GM21381 (cell line): ENCODE measurements around the gene FRAT1.
"Not testable (repeated sequence)": the region's sequence is repeated elsewhere in the genome, so short reads cannot be mapped to it uniquely, and the experiment has no call there.

Experiments used
- ATAC-seq: cut with Tn5 transposase; IDR thresholded peaks from one replicate; pipeline ENCODE4 v1.9.1; 2021; ENCODE audit warnings: mild to moderate bottlenecking, moderate library complexity; ENCODE audit not compliant: unreplicated experiment

FRAT1 gene

DNA sequence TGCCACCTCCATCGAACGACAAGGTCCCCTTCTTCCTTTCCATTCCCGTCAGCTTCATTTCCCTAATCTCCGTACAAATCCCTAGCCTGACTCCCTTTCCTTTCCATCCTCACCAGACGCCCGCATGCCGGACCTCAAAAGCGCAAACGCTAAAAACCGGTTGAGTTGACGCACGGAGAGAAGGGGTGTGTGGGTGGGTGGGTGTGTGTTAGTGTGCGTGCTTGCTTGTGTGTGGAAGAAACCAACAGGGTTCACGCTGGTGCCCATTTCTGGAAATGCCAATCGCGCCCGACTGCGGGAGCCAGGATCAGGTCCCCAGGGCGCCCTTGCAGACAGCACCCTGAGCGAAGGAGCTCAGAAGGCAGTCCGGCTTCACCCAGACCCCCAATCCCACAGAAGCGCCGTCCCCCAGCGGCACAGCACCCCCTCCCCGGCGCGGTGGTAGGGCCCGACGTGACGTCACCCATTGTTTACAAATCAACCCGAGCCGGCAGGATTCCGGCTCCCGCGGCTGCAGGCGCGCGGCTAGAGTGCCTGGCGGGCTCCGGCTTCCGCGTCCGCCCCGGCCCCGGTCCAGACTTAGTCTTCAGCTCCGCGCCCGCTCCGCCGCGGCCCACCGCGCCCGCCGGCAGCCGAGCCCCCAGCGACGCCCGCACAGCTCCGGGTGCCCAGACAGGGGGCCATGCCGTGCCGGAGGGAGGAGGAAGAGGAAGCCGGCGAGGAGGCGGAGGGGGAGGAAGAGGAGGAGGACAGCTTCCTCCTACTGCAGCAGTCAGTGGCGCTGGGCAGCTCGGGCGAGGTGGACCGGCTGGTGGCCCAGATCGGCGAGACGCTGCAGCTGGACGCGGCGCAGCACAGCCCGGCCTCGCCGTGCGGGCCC is at the start of gene FRAT1:
FRAT1 (plus strand) TSS at position 500 of the 880 bp plus-strand sequence; CDS start at position 683, 183 bp downstream.
- ATAC-seq: peak; percentile 72

GRCh38 chr10:97270523-97271154 is 48.4 kb upstream of the FRAT1 start:
- no peak for ATAC-seq

DNA sequence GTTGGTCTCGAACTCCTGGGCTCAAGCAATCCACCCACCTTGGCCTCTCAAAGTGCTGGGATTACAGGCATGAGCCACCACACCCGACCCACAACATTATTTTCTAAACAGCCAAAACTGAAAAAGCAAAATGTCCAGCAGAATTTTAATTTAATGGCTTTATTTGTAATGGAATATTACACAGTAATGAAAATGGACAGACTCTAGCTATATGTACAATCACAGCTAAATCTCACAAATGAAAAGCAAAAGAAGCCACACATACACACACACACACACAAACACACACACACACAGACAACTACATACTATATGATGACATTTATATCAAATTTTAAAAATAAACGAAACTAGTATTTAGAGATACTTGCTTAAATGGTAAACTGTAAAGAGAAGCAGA is 45.4 kb upstream of the FRAT1 start:
- ATAC-seq: no peak

- no peak for ATAC-seq
Observed at GRCh38 chr10:97274828-97275227, 44.2 kb upstream of the FRAT1 start.

GRCh38 chr10:97277551-97277950 is 41.5 kb upstream of the FRAT1 start:
- no peak for ATAC-seq

GRCh38 chr10:97278491-97278989 is 40.5 kb upstream of the FRAT1 start:
- no peak for ATAC-seq

GRCh38 chr10:97279121-97279815 is 39.8 kb upstream of the FRAT1 start:
- no peak for ATAC-seq

DNA sequence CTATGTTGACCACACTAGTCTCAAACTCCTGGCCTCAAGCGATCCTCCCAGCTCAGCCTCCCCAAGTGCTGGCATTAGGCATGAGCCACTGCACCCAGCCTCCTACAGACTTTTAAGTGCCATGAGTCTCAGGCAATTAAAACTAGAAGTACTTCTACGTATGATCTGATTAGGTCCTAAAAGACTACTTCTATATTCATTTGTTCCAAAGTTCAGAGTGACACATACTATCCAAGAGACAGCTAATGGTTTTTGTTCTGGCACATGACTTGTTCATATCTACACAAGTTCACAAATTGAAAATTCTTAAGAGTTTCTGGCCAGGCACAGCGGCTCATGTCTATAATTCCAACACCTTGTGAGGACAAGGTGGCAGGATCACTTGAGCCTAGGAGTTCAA is 38.3 kb upstream of the FRAT1 start:
- no peak for ATAC-seq

- ATAC-seq: not testable (repeated sequence)
Observed at GRCh38 chr10:97290076-97290475, 29.0 kb upstream of the FRAT1 start.

GRCh38 chr10:97290576-97291356 is 28.3 kb upstream of the FRAT1 start:
- ATAC-seq: not testable (repeated sequence)

- no peak for ATAC-seq
Observed at GRCh38 chr10:97291357-97292096, 27.5 kb upstream of the FRAT1 start.

- peak; percentile 95 for ATAC-seq
Observed at GRCh38 chr10:97292097-97292861, 26.8 kb upstream of the FRAT1 start, which contains the start of gene ARHGAP19. ARHGAP19 (minus strand) TSS chr10:97292637; CDS start chr10:97292627, 10 bp downstream.

DNA sequence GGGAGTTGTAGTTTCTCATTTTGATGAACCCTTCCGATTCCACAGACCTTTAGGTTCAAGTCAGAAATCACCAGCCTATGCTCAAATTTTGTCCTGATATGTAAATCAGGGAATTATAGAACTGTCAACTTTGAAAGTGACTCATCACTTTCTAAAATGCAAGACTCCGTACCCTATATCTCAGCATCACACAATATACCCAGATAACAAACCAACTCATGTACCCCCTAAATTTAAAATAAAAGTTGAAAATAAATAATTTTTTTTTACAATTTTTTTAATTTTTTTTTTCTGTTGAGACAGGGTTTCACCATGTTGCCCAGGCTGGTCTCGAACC is 26.2 kb upstream of the FRAT1 start:
- no peak for ATAC-seq

GRCh38 chr10:97297556-97298222 is 21.4 kb upstream of the FRAT1 start:
- no peak for ATAC-seq

DNA sequence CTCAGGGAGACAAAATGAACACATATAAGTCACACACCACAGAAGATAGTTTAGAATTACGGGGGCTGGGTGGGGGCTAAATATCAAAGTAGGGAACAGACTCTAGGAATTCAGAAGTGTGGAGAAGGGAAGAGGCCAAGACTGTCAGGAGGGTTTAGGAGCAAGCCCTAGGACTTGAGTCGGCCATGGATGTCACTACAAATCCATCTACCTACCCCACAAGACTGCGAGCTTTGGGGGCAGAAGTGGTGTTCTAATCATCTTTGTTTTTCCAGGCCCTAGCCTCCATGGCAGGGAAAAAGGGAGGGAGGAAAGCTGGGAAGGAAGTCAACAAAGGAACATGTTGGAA is 20.9 kb upstream of the FRAT1 start:
- no peak for ATAC-seq

DNA sequence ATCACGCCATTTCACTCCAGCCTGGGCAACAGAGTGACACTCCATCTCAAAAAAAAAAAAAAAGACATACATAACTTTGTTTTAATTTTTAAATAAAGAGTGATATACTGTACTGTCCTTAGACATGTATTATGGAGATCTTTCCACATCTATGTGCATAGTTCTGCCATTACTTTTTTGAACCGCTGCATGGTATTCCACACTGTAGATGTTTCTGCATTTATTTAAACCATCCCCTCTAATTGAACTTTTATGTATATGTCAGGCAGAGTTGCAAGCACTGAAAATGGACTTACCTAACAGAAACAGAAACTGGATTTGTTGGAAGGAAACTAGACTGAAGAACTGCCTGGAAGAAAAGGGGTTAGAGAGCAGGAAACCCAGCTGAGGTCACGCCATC is 18.1 kb upstream of the FRAT1 start:
- no peak for ATAC-seq

DNA sequence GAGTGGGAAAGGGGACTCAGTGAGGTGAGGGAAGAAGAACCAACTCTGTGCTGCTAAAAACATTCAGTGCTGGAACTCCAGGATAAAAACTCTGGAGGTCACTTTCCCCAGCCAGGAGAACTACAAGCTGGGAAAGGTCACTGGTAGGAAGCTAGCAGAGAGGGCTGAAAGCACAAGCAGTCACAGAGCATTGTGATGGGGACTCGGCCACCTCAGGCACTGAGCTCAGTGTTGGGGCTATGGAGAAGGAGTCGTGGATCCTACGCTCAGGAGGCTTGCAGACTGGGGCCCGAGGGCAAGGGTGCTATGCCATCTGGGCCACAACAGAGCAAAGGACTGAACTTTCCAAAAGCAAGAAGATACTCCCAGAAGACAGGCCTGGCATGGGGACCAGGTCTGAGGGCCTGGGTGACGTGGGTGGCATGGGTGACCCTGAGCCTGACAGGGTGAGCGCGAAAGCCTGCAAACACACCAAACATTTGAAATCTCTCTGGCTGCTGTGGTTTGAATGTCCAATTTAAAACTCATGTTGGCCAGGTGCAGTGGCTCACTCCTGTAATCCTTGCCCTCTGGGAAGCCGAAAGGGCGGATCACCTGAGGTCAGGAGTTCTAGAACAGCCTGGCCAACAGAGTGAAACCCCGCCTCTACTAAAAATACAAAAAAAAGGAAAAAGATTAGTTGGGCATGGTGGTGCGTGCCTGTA is 16.8 kb upstream of the FRAT1 start:
- no peak for ATAC-seq

- no peak for ATAC-seq
Observed at GRCh38 chr10:97307441-97307840, 11.6 kb upstream of the FRAT1 start.
